HG02798 (cell line): ENCODE results near the gene CARS2.
A peak's percentile ranks its signal among the peaks of the same experiment; 100 is the strongest.
"Not testable (repeated sequence)": the region's sequence is repeated elsewhere in the genome, so short reads cannot be mapped to it uniquely, and the experiment has no call there.

ENCODE experiments used
- ATAC-seq: cut with Tn5 transposase; IDR thresholded peaks from one replicate; pipeline ENCODE4 v1.9.1; 2021; ENCODE audit warnings: mild to moderate bottlenecking; ENCODE audit not compliant: unreplicated experiment, poor library complexity

The CARS2 gene

DNA sequence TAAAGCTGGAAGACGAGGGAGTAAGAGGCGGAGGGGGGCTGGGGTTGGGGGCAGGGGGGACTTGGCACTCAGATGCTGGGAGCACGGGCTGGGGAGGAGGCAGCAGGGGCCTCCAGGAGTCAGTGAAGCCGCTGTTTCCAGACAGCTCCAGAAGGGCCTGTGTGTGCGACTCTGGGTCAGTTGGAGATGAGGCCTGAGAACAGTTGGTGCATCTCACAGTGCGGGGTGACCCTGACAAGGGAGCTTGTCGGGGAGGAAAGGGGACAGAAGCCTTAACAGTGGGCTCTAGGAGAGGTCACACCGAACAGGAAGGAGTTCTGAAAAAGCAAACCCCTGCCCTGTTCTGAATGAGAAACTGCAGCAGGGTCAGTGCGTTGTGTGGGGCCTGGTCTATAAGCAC is 79.4 kb downstream of the CARS2 start:
- ATAC-seq: no peak

DNA sequence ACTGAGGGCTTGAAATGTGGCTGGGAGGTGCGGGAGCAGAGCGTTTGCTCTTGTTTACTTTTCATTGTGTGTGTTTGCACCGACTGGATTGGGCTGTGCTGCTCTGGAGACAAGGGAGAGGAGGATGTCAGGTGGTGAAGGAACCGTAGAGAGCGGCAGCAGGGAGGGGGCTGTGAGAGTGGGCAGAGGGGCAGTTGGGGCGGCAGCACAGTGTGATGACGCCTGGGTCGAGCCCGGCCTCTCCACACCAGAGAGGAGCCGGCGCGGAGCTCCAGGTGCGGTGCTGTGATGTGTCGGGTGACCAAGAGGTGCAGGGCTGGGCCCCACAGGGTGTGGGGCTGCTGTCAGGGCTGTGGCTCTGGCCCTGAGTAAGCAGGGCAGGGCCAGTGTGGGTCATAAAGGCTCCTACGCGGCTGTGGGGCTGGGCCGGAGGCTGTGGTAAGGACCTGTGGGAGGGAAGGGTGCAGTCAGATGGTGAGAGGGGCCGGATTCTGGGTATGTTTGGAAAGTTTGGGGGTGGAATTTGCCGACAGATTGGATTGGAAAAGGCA is 80.1 kb downstream of the CARS2 start:
- no peak for ATAC-seq

DNA sequence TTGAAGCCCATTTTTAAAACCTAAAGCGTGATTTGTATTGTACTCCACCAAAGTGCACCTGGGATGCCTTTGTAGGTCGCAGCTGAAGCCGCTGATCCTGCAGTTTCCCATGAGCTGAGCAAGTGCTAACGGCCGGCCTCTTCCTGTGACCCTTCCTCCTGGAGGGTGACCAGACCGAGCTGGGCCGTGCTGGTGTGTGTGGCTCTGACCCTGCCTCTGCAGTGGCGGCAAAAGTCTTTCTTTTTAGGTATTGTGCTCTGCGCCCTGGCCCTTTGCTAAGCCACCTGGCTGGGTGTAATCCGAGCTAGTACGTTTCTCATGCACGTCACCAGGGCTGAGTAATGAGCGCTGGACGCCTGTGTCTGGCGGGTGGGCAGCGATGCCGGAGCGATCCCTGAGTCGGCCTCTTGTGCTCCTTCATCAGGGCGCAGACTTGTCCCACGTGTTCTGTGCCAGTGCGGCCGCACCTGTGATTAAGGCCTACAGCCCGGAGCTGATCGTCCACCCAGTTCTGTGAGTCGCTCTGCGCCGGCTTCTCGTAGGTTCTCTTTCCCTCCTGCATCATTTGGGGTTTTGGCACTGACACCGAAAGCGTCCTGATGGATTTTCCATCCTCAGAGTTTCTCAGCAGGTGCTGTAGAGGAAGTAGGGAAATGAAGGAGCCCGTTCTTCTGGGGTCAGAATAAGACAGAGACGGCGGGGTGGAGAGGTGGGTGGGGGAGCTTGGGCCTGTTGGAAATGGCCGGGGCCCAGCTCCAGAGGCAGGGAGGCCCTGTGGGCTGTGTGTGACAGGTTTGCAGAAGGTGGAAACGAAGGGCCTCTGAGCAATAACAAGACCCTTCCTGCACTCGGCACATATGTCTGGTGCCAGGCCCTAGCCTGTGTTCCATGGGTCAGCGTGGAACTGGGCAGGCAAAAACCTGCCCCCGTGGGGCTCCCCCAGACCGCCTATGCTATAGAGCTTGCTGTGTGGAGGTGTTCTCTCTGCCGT is 80.9 kb downstream of the CARS2 start:
- no peak for ATAC-seq

DNA sequence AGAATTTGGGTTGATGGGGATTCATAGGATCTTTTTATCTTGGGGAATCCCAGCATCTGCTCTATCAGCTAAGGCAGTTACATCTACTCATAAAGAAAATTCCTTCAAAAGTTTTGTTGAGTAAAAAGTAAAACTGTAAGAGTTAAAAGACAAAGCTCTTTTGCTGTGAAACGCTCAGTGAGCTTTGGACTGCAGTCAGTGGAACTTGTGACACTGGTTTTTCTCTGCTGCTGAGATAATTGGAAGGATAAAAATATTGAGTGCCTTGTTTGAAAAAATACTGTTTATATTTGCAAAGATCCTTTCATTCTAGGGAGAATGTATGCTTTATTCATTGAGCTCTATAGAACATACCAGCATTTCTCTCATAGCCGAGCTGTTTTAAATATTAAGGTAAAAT is 85.3 kb downstream of the CARS2 start:
- ATAC-seq: no peak

DNA sequence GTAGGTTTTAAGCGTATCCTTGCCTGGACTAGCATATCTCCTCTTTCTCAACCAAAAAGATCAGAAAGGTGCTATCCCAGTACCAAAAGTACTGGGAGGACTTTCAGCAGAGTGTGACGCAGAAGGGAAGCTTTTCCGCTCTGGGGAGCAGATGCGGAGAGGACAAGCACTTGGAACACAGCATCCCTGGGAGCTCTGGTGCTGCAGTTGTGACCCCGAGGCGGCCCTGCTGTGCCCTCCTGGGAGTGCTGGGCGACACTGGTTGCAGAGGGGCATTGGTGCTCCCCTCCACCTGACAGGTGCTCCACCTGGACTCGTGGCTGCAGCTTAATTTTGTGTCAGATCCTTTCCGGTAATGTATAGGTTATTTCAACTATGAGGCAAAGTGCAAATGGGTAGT is 87.1 kb downstream of the CARS2 start:
- no peak for ATAC-seq

- no peak for ATAC-seq
Measured at GRCh38 chr13:110618167-110618566, 87.7 kb downstream of the CARS2 start.

GRCh38 chr13:110617321-110618072 is 88.4 kb downstream of the CARS2 start:
- no peak for ATAC-seq

DNA sequence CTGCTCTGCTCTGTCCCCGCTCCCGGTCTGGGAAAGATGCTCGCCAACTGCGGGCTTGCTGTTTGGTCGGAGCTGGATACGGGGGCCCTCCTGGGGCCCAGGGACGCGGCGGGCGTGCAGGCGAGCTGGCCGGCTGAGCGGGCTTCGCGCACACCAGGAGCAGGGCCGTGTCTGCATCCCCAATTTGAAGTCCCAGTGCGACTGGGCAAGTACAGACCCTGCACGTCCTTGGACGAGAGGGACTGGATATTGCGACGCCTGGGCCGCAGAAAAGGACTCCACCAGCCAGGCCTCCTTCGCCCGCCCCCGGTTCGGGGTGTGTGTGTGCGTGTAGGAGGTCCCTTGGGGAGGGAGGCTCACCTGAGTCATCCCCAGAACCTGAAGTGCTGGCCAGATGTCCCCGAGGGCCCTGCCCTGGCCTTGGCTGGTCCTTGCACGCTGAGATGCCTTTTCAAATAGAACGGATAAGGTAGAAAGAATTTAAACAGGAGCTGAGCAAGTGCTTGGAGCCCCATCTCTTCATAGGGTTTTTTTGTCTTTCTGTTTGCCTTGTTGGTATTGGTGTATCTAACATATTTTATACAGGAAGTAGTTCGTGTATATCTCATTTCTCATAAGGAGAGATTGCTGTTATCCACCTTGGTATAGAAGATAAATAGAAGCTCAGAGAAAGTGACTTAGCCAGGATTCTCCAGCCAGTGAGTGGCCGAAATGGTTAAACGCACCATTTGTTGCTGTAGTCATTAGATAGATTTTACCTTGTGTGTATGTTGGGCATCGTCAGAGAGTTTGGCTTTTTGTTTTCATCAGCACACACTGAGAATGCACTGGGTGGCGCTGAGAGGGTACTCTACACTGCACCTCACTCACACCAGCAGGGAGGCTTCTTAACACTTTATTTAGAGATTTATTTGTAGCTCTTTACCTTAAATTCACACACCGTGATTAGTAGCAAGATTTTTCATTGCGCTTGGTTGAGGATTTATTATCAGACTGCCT is 89.5 kb downstream of the CARS2 start:
- ATAC-seq: peak; percentile 51

- peak; percentile 80 for ATAC-seq
Measured at GRCh38 chr13:110615322-110616102, 90.4 kb downstream of the CARS2 start, which contains the start of gene NAXD. NAXD (plus strand) TSS chr13:110615545; CDS start chr13:110615602, 57 bp downstream.

DNA sequence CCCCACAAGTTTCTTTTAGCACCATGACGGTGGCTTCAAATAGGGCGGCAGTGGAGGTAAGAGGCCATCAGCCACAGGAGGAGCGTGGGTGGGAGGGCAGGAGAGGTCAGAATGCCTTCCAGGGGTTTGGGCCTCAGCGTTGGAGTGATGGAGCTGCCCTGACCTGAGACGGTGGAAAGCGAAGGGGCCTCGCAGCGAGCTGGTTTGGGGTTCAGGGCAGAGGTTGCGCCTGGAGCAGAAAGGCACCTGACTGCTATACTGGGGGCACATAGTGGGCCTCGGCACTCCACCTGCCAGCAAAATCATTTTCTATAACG is 91.0 kb downstream of the CARS2 start:
- no peak for ATAC-seq

DNA sequence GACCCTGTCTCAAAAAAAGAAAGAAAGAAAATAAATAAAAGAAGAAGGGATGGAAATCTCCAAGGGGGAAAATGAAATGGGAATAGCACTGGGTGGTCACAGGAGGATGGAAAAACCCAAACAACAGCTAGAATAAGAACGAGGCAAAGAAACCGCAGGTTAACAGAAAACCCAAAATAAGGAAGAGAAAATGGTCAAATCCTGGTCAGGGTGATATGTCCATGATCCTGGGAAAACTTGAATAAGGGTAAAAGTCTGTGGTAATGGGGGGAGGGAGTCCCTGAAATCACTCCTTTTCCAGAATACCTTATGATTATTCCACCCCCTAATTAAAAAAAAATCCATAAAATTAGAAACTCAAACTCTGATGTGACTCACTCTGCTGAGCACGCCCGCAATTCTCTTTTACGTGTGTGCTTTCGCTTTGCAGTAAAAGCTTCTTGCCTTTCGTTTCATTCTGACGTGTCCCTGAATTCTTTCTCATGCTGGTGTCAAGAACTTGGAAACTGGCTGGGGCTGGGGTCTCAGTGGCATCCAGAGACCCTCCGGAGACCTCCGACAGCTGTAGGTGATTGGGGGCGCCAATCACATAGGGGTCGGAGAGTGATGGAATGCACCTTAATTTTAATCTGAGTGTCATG is 94.8 kb downstream of the CARS2 start:
- peak; percentile 50 for ATAC-seq

GRCh38 chr13:110607675-110608224 is 98.2 kb downstream of the CARS2 start:
- ATAC-seq: no peak

DNA sequence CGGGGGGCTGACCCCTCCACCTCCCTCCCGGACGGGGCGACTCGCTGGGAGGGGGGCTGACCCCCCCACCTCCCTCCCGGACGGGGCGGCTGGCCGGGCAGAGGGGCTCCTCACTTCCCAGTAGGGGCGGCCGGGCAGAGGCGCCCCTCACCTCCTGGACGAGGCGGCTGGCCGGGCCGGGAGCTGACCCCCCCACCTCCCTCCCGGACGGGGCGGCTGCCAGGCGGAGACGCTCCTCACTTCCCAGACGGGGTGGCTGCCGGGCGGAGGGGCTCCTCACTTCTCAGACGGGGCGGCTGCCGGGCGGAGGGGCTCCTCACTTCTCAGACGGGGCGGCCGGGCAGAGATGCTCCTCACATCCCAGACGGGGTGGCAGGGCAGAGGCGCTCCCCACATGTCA is 99.6 kb downstream of the CARS2 start:
- ATAC-seq: not testable (repeated sequence)

DNA sequence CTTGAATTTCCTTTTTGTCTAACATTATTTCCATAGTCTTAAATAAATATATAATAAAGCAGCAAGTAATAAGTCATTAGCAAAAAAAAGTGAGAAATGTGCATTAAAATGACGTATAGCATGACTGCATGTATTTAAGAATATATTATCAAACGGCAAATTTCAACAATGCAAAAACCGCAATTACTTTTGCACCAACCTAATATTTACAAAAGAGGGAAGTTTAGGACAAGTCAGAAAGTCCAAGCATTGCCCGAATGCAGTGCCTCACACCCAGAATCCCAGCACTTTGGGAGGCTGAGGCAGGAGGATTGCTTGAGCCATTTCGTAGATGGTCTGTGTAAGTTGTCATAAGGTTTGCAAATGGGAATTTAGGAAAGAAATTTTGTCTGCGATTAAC is 100.8 kb downstream of the CARS2 start:
- no peak for ATAC-seq

DNA sequence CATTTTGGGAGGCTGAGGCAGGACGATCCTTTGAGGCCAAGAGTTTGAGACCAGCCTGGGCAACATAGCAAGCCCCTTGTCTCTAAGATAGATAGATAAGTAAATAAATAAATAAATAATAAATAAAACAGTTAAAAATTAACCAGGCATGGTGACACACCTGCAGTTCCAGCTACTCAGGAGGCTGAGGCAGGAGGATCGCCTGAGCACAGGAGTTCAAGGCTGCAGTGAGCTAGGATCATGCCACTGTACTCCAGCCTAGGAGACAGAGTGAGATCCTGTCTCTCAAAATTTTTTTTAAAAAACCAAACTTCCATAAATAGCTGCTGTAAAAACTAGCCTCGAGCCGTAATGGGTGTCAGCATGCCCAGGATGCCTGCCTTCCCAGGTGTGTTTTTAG is 104.9 kb downstream of the CARS2 start:
- no peak for ATAC-seq

GRCh38 chr13:110600261-110600819 is 105.6 kb downstream of the CARS2 start:
- ATAC-seq: no peak

DNA sequence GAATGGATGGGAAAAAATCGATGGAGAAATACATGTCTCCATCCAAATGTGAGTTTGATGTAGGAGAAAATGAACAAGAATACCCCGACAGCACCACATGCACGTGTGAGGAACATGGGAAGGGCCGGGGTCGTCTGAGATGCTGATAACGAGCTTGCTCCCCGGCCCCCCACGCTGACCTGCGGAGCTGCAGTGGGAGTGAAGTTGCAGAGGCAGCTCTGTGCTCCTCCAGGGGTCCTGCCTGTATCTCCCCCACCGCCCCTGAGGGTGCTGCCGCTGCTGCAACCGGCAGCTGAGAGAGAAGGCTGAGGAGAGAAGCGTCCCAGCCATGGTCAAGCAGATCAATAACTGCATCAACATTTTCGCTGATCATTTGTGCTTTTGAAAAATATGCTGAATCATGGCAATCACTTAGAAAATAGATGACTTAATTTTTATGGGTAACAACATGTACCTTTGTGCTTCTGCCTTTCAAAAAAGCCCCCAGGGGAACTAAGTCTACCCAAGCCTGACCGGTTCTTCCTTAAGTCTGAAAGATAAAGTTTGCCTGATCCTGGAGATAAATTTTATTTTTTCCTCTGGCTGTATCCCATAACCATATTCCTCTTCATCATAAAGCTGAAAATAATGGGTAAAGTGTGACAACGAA is 108.8 kb downstream of the CARS2 start:
- ATAC-seq: no peak
